SK-N-SH (cell line): ENCODE data around the gene PLEKHB1. TPM values are rescaled to one million over a fixed set of nuclear protein-coding genes. Genes with fewer than 3 reads are reported as not detected.

Experiments
- CTCF ChIA-PET: fragments of 300-600, 350-600 bp; formaldehyde crosslinking; extraction: SDS; loops from one replicate; lab custom pipeline; 2021; lab: Yijun Ruan, JAX
- POLR2A ChIA-PET: fragments of 350-600 bp; sonication (Branson Sonifier 250); formaldehyde crosslinking; extraction: SDS; loops from one replicate; lab custom pipeline; 2020; ENCODE audit warnings: antibody characterized with exemption, inconsistent platforms; lab: Yijun Ruan, JAX
- DNase-seq: peaks from one replicate; pipeline ENCODE4 v3.0.0; 2012
- H2AFZ ChIP-seq: fragments of 200-600 bp; sonication (generic); 2 replicates; pipeline ENCODE4 v1.8.1; 2016; ENCODE audit warnings: antibody characterized with exemption, mild to moderate bottlenecking, low read depth
- H3F3A ChIP-seq: fragments of 200-600 bp; sonication (generic); replicated peaks from 2 replicates; pipeline ENCODE3; 2016; ENCODE audit warnings: antibody characterized with exemption, mild to moderate bottlenecking; ENCODE audit not compliant: insufficient read depth
- H3K27ac ChIP-seq, 2 experiments: fragments of 200-500 bp in 1 of 2; fragments of 200-600 bp in 1 of 2; sonication (Bioruptor generic) in 1 of 2; sonication (generic), shearing (Covaris generic) in 1 of 2; 2 replicates each; pipeline versions ENCODE4 v1.5.1 to v1.6.1; 2014 to 2016; ENCODE audit warnings: low read depth in 2 of 2, inconsistent platforms in 1 of 2, low read length in 1 of 2, mild to moderate bottlenecking in 1 of 2, mixed read lengths in 1 of 2
- H3K27me3 ChIP-seq: fragments of 200-600 bp; sonication (generic), shearing (Covaris generic); 2 replicates; pipeline ENCODE4 v1.6.1; 2016; ENCODE audit warnings: mixed run types; ENCODE audit not compliant: insufficient read depth
- H3K36me3 ChIP-seq, 2 experiments: fragments of 200-500 bp in 1 of 2; fragments of 200-600 bp in 1 of 2; sonication (Bioruptor generic) in 1 of 2; sonication (generic) in 1 of 2; replicated peaks in 1 of 2; 2 replicates each; pipeline versions ENCODE3 to v1.5.1; 2014 to 2016; ENCODE audit warnings: low read length in 1 of 2, mild to moderate bottlenecking in 1 of 2; ENCODE audit not compliant: insufficient read depth in 2 of 2, control insufficient read depth in 1 of 2
- H3K4me1 ChIP-seq, 2 experiments: fragments of 200-500 bp in 1 of 2; fragments of 200-600 bp in 1 of 2; sonication (Bioruptor generic) in 1 of 2; sonication (generic), shearing (Covaris generic) in 1 of 2; 2 replicates each; pipeline versions ENCODE4 v1.5.1 to v1.6.1; 2014 to 2016; ENCODE audit warnings: low read depth in 1 of 2, low read length in 1 of 2, mixed run types in 1 of 2; ENCODE audit not compliant: insufficient read depth in 2 of 2, control insufficient read depth in 1 of 2
- H3K4me2 ChIP-seq: fragments of 200-600 bp; sonication (generic), shearing (Covaris generic); 2 replicates; pipeline ENCODE4 v1.6.1; 2017; ENCODE audit warnings: mixed run types
- H3K4me3 ChIP-seq, 2 experiments: fragments of 200-500 bp in 1 of 2; fragments of 200-600 bp in 1 of 2; sonication (Bioruptor generic) in 1 of 2; sonication (generic), shearing (Covaris generic) in 1 of 2; 2 replicates each; pipeline versions ENCODE4 v1.5.1 to v1.8.1; 2014 to 2016; ENCODE audit warnings: low read depth in 2 of 2, inconsistent platforms in 1 of 2, low read length in 1 of 2, mild to moderate bottlenecking in 1 of 2, mixed read lengths in 1 of 2, moderate library complexity in 1 of 2
- H3K79me2 ChIP-seq: fragments of 200-600 bp; sonication (generic); 2 replicates; pipeline ENCODE4 v1.8.1; 2017; ENCODE audit warnings: mild to moderate bottlenecking; ENCODE audit not compliant: insufficient read depth
- H3K9ac ChIP-seq: fragments of 200-600 bp; sonication (generic); 2 replicates; pipeline ENCODE4 v1.6.1; 2017; ENCODE audit warnings: mixed run types
- H3K9me2 ChIP-seq: fragments of 200-600 bp; sonication (generic); 2 replicates; pipeline ENCODE4 v1.6.1; 2017; ENCODE audit warnings: mixed run types
- H3K9me3 ChIP-seq: fragments of 200-600 bp; sonication (generic); 2 replicates; pipeline ENCODE4 v1.6.1; 2017; ENCODE audit warnings: mixed run types, mild to moderate bottlenecking, moderate library complexity
- H4K20me1 ChIP-seq: fragments of 200-600 bp; sonication (generic); 2 replicates; pipeline ENCODE4 v1.6.1; 2017; ENCODE audit warnings: mild to moderate bottlenecking, mixed run types; ENCODE audit not compliant: insufficient read depth
- EP300 ChIP-seq, 2 experiments: IDR thresholded peaks; 2 replicates each; pipeline versions ENCODE4 v1.4.0 to v1.6.1; 2012; ENCODE audit warnings: borderline replicate concordance in 1 of 2, low read depth in 1 of 2, low read length in 1 of 2
- EZH2phosphoT487 ChIP-seq: fragments of 200-600 bp; sonication (generic); IDR thresholded peaks from 2 replicates; pipeline ENCODE4 v1.6.1; 2017; ENCODE audit warnings: low read depth, mixed run types, mild to moderate bottlenecking, antibody characterized with exemption, moderate library complexity, borderline replicate concordance
- MXI1 ChIP-seq: IDR thresholded peaks from 2 replicates; pipeline ENCODE4 v1.6.1; 2012; ENCODE audit warnings: mild to moderate bottlenecking, low read depth, low read length, improper control_type of control experiment
- NFIC ChIP-seq: IDR thresholded peaks from 2 replicates; pipeline ENCODE4 v1.4.0; 2012; ENCODE audit warnings: borderline replicate concordance
- NRF1 ChIP-seq: IDR thresholded peaks from 2 replicates; pipeline ENCODE4 v1.6.1; 2012; ENCODE audit warnings: low read depth, mild to moderate bottlenecking, low read length
- POLR2AphosphoS5 ChIP-seq: IDR thresholded peaks from 2 replicates; pipeline ENCODE4 v1.6.1; 2012; ENCODE audit warnings: low read depth, low read length
- RAD21 ChIP-seq: IDR thresholded peaks from 2 replicates; pipeline ENCODE4 v1.6.1; 2012; ENCODE audit warnings: mild to moderate bottlenecking, low read length
- TAF1 ChIP-seq: IDR thresholded peaks from 2 replicates; pipeline ENCODE4 v1.6.1; 2012; ENCODE audit warnings: low read depth, mild to moderate bottlenecking, low read length, moderate library complexity, borderline replicate concordance
- WGBS: methylation state at CpG from one replicate; pipeline ENCODE4 v1.1.6; 2017; ENCODE audit warnings: low lambda C conversion rate; 5-methylcytosine and 5-hydroxymethylcytosine counted together
- polyA plus RNA-seq, 3 experiments: library from polyadenylated mRNA; depleted of rRNA; stranded (reverse); fragments of >200 nt; gene quantifications; 2 replicates each; pipeline ENCODE4 v1.2.3, GENCODE V29; 2012
- TF ChIP-seq, protein P1 (sequence below): IDR thresholded peaks from 2 replicates; pipeline ENCODE4 v1.4.0; 2012; ENCODE audit warnings: low read depth, borderline replicate concordance
- TF ChIP-seq, protein P2 (sequence below): IDR thresholded peaks from 2 replicates; pipeline ENCODE4 v1.4.0; 2012; ENCODE audit warnings: low read depth, borderline replicate concordance
- TF ChIP-seq, protein P3 (sequence below): fragments of 150-350 bp; IDR thresholded peaks from 2 replicates; pipeline ENCODE4 v1.6.1; 2017; ENCODE audit warnings: antibody characterized with exemption, low read length, low read depth, borderline replicate concordance

PLEKHB1 gene, protein sequence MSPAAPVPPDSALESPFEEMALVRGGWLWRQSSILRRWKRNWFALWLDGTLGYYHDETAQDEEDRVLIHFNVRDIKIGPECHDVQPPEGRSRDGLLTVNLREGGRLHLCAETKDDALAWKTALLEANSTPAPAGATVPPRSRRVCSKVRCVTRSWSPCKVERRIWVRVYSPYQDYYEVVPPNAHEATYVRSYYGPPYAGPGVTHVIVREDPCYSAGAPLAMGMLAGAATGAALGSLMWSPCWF
- 9.7 and 10.2 TPM in 2 replicates for polyA plus RNA-seq (2012; rRNA removed)
- 5.1 and 7.2 TPM in 2 replicates for polyA plus RNA-seq (2012; cell fraction: cytosol; rRNA removed)
- 11.2 and 14.6 TPM in 2 replicates for polyA plus RNA-seq (2012; cell fraction: nucleus; rRNA removed)

GRCh38 chr11:73645972-73646631 lies at the start of gene PLEKHB1:
Gene PLEKHB1 (plus strand): TSS chr11:73646581. CDS start chr11:73646609, 28 bp downstream.
- Histone ChIP-seq H3K36me3 (no peaks in the 10 kb centered on the region), H3K9ac (no peak within 1 kb of the TSS), H3K4me3 (no peak within 1 kb of the TSS), H3K4me2 (peak within 1 kb of the TSS; percentile 7; the same call in 1 of the 2 replicates), H3K9me3 (no peaks in the 10 kb centered on the region), H3F3A (no peaks in the 10 kb centered on the region), H3K4me1 (peaks cover 0 to 7% of the 10 kb centered on the region in 2 experiments; a peak in 1 of 4 replicates), H3K79me2 (no peaks in the 10 kb centered on the region), H3K9me2 (no peaks in the 10 kb centered on the region), H3K27ac (no peak within 1 kb of the TSS), H3K27me3 (no peaks in the 10 kb centered on the region), H4K20me1 (no peaks in the 10 kb centered on the region), H2AFZ (no peak within 1 kb of the TSS)
- 84% methylated on average over 22 of the region's 26 CpGs for WGBS
- DNase-seq, result no peak
- POLR2A ChIA-PET, result no interaction called here
- no peak for TF ChIP-seq MXI1
- no peak for TF ChIP-seq NRF1
- no peak for TF ChIP-seq EP300 (IDR thresholded peaks at IDR 0.05; ENCODE audit: borderline replicate concordance in 1 of 2, low read depth in 1 of 2, low read length in 1 of 2)
- TF ChIP-seq, protein P1, sequence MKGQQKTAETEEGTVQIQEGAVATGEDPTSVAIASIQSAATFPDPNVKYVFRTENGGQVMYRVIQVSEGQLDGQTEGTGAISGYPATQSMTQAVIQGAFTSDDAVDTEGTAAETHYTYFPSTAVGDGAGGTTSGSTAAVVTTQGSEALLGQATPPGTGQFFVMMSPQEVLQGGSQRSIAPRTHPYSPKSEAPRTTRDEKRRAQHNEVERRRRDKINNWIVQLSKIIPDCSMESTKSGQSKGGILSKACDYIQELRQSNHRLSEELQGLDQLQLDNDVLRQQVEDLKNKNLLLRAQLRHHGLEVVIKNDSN, result no peak
- TF ChIP-seq TAF1, result no peak
- TF ChIP-seq NFIC, result no peak
- TF ChIP-seq, protein P2, sequence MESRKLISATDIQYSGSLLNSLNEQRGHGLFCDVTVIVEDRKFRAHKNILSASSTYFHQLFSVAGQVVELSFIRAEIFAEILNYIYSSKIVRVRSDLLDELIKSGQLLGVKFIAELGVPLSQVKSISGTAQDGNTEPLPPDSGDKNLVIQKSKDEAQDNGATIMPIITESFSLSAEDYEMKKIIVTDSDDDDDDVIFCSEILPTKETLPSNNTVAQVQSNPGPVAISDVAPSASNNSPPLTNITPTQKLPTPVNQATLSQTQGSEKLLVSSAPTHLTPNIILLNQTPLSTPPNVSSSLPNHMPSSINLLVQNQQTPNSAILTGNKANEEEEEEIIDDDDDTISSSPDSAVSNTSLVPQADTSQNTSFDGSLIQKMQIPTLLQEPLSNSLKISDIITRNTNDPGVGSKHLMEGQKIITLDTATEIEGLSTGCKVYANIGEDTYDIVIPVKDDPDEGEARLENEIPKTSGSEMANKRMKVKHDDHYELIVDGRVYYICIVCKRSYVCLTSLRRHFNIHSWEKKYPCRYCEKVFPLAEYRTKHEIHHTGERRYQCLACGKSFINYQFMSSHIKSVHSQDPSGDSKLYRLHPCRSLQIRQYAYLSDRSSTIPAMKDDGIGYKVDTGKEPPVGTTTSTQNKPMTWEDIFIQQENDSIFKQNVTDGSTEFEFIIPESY, result no peak
- no peak for TF ChIP-seq POLR2AphosphoS5
- CTCF ChIA-PET, result interaction anchor here (0.6 to 7.6 kb wide), 5 partner anchors 15 to 401 kb away, joined by 3 to 45 read pairs (median 5); no protein-coding TSS in a partner anchor

DNA sequence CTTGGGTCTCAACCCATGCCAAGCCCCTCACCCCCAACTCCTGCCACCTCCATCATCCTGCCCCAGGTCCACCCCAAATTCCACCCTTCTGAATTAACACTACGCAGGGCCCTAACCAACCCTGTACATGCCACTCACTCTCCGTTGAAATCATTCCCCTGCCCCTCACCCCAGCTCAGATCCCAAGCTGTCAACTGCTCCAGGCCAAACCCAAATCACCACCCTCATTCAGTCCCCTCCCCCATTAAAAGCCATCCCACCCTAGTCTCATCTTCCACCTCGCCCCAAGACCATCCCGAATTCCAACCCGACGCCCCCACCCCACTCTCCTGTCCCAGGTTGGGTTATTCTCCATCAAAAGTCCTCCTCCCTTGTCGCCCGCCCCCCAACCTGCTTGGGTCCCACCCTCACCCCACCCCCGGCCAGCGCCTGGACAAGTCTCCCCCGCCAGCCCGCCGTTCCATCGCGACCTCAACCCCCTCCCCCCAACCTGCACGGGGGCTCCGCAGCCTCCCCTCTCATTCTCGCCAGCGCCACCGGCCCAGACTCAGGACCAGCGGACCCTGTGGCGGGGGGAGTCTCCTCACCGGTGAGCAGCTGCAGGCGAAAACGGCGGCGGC lies 48.9 kb upstream of the PLEKHB1 start:
- Histone ChIP-seq H3K9ac (peak overlapping the region; percentile 74), H3K27me3 (no peaks in the 10 kb centered on the region), H4K20me1 (no peaks in the 10 kb centered on the region), H3K9me3 (no peaks in the 10 kb centered on the region), H3K79me2 (peaks cover 54% of the 10 kb centered on the region), H2AFZ (peak overlapping the region; percentile 87; the same call in 1 of the 2 replicates), H3F3A (peaks cover 8% of the 10 kb centered on the region), H3K4me2 (peak overlapping the region; percentile 87), H3K4me3 (peak overlapping the region; percentile 71 to 76), H3K4me1 (peaks cover 9 to 12% of the 10 kb centered on the region in 2 experiments; a peak in 3 of 4 replicates), H3K36me3 (no peaks in the 10 kb centered on the region), H3K27ac (peak overlapping the region; percentile 70 to 92), H3K9me2 (no peaks in the 10 kb centered on the region)
- ChIA-PET CTCF (interaction anchor here (0.7 to 3.4 kb wide), 10 partner anchors 13 to 290 kb away, joined by 3 to 19 read pairs (median 3); no protein-coding TSS in a partner anchor), POLR2A (interaction anchor here (1.2 kb wide), 1 partner anchor 58 kb away, joined by 3 read pairs; no protein-coding TSS in a partner anchor)
- 3% methylated on average over 24 of the region's 27 CpGs for WGBS
- peak; percentile 20 for DNase-seq
- peak; percentile 9; the same call in 1 of the 2 replicates for TF ChIP-seq RAD21
- TF ChIP-seq, protein P3, sequence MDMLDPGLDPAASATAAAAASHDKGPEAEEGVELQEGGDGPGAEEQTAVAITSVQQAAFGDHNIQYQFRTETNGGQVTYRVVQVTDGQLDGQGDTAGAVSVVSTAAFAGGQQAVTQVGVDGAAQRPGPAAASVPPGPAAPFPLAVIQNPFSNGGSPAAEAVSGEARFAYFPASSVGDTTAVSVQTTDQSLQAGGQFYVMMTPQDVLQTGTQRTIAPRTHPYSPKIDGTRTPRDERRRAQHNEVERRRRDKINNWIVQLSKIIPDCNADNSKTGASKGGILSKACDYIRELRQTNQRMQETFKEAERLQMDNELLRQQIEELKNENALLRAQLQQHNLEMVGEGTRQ, result no peak
- TF ChIP-seq EZH2phosphoT487, result no peak
